WTC11 (cell line): ENCODE results near the gene CTIF.

Source experiments
- ARID4B ChIP-seq: sonication (generic); formaldehyde crosslinking; IDR thresholded peaks from 2 replicates; pipeline ENCODE4 v1.8.0; 2023; ENCODE audit warnings: missing genetic modification reagents, mild to moderate bottlenecking, borderline replicate concordance
- CREB1 ChIP-seq: sonication (generic); formaldehyde crosslinking; IDR thresholded peaks from 2 replicates; pipeline ENCODE4 v1.8.0; 2023; ENCODE audit warnings: mild to moderate bottlenecking, missing genetic modification reagents
- TP53 ChIP-seq: sonication (generic); formaldehyde crosslinking; IDR thresholded peaks from 2 replicates; pipeline ENCODE4 v1.8.1; 2023; ENCODE audit warnings: mild to moderate bottlenecking, missing genetic modification reagents
- TF ChIP-seq, protein P1 (sequence below): fragments of 200-600 bp; IDR thresholded peaks from 2 replicates; pipeline ENCODE4 v1.8.0; 2022; ENCODE audit warnings: antibody characterized with exemption
- TF ChIP-seq, protein P2 (sequence below): sonication (generic); formaldehyde crosslinking; IDR thresholded peaks from 2 replicates; pipeline ENCODE4 v1.8.0; 2022; ENCODE audit warnings: mild to moderate bottlenecking, missing genetic modification reagents
- TF ChIP-seq, protein P3 (sequence below): sonication (generic); formaldehyde crosslinking; IDR thresholded peaks from 2 replicates; pipeline ENCODE4 v1.8.0; 2022; ENCODE audit warnings: missing genetic modification reagents

- TF ChIP-seq, protein P1, sequence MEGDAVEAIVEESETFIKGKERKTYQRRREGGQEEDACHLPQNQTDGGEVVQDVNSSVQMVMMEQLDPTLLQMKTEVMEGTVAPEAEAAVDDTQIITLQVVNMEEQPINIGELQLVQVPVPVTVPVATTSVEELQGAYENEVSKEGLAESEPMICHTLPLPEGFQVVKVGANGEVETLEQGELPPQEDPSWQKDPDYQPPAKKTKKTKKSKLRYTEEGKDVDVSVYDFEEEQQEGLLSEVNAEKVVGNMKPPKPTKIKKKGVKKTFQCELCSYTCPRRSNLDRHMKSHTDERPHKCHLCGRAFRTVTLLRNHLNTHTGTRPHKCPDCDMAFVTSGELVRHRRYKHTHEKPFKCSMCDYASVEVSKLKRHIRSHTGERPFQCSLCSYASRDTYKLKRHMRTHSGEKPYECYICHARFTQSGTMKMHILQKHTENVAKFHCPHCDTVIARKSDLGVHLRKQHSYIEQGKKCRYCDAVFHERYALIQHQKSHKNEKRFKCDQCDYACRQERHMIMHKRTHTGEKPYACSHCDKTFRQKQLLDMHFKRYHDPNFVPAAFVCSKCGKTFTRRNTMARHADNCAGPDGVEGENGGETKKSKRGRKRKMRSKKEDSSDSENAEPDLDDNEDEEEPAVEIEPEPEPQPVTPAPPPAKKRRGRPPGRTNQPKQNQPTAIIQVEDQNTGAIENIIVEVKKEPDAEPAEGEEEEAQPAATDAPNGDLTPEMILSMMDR = no peak
- no peak for TF ChIP-seq ARID4B
- no peak for TF ChIP-seq CREB1 (CRISPR knock-in tag)
- TF ChIP-seq, protein P2, sequence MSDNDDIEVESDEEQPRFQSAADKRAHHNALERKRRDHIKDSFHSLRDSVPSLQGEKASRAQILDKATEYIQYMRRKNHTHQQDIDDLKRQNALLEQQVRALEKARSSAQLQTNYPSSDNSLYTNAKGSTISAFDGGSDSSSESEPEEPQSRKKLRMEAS (CRISPR knock-in tag) = no peak
- TF ChIP-seq TP53 (CRISPR knock-in tag) = no peak
- TF ChIP-seq, protein P3, sequence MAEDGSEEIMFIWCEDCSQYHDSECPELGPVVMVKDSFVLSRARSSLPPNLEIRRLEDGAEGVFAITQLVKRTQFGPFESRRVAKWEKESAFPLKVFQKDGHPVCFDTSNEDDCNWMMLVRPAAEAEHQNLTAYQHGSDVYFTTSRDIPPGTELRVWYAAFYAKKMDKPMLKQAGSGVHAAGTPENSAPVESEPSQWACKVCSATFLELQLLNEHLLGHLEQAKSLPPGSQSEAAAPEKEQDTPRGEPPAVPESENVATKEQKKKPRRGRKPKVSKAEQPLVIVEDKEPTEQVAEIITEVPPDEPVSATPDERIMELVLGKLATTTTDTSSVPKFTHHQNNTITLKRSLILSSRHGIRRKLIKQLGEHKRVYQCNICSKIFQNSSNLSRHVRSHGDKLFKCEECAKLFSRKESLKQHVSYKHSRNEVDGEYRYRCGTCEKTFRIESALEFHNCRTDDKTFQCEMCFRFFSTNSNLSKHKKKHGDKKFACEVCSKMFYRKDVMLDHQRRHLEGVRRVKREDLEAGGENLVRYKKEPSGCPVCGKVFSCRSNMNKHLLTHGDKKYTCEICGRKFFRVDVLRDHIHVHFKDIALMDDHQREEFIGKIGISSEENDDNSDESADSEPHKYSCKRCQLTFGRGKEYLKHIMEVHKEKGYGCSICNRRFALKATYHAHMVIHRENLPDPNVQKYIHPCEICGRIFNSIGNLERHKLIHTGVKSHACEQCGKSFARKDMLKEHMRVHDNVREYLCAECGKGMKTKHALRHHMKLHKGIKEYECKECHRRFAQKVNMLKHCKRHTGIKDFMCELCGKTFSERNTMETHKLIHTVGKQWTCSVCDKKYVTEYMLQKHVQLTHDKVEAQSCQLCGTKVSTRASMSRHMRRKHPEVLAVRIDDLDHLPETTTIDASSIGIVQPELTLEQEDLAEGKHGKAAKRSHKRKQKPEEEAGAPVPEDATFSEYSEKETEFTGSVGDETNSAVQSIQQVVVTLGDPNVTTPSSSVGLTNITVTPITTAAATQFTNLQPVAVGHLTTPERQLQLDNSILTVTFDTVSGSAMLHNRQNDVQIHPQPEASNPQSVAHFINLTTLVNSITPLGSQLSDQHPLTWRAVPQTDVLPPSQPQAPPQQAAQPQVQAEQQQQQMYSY (CRISPR knock-in tag) = no peak
These were observed 2.9 kb upstream of the CTIF start for GRCh38 chr18:48535956-48536355.
